ENCODE data around the gene CDCA7. TPM values are rescaled to one million over a fixed set of nuclear protein-coding genes. Genes with fewer than 3 reads are reported as not detected.

The CDCA7 gene
- total RNA-seq, 1 experiment from 2014 or later: 43.5 TPM

DNA sequence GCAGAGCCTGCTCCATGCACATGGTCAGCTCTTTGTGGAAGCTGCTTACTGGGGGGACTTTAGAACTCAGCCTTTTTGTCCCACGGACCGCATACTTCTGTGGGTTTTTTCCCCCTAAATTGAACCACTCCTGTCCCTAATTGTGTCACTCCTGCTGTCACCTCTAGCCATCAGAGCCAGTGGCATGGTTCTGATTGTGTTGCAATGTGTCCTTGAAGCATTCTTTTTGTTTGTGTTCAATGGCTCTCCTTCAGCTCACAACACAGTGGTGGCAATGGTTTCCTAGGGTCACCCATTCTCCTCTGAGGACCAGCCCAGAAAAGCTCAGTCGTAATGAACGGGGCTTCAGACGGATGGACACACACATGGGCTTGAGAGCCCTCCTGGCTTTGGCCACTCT, 35.4 kb downstream of the CDCA7 start:
- Histone ChIP-seq H3K4me1 (ENCODE audit: low read length) (no peaks in the 10 kb centered on the region), H3K4me2 (ENCODE audit: low read depth, low read length, poor library complexity, severe bottlenecking) (no peak overlapping the region), H3K9me2 (replicated peaks; ENCODE audit: insufficient read depth, low read length) (no peaks in the 10 kb centered on the region), H3K36me3 (ENCODE audit: insufficient read depth, low read length) (no peaks in the 10 kb centered on the region), H3K9me3 (ENCODE audit: low read length) (no peaks in the 10 kb centered on the region), H3K27ac (ENCODE audit: low read length) (no peak overlapping the region), H4K20me1 (ENCODE audit: insufficient read depth, low read depth, low read length) (no peaks in the 10 kb centered on the region), H3K9ac (ENCODE audit: low read length) (no peak overlapping the region), H2AFZ (ENCODE audit: low read length) (no peak overlapping the region), H3K4me3 (ENCODE audit: low read length) (no peak overlapping the region), H3K79me2 (ENCODE audit: low read length) (no peaks in the 10 kb centered on the region), H3K27me3 (ENCODE audit: low read length) (no peaks in the 10 kb centered on the region)
- no peak for DNase-seq

DNA sequence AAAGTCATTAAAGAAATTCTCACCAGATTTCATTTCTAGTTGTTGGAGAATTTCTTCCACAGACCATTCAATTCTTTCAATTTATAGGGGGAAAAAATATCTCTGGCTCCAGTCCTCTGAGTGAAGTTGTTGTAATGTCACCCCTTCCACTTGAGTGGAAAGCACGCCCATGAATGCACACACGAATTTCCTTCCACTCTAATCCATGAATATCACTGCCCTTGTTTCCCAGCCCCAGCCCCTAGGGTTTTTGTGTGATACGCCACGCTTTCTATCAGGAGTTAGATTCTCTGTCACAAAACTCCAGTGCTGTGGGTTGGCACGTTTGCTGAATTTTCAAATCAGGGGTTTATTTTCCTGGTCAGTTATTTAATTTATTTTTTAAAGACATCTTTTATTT, 38.1 kb downstream of the CDCA7 start:
- Histone ChIP-seq H3K79me2 (ENCODE audit: low read length) (no peaks in the 10 kb centered on the region), H4K20me1 (ENCODE audit: insufficient read depth, low read depth, low read length) (no peaks in the 10 kb centered on the region), H3K4me3 (ENCODE audit: low read length) (no peak overlapping the region), H3K9ac (ENCODE audit: low read length) (no peak overlapping the region), H2AFZ (ENCODE audit: low read length) (no peak overlapping the region), H3K4me2 (ENCODE audit: low read depth, low read length, poor library complexity, severe bottlenecking) (no peak overlapping the region), H3K4me1 (ENCODE audit: low read length) (no peaks in the 10 kb centered on the region), H3K9me3 (ENCODE audit: low read length) (no peaks in the 10 kb centered on the region), H3K36me3 (ENCODE audit: insufficient read depth, low read length) (no peaks in the 10 kb centered on the region), H3K27me3 (ENCODE audit: low read length) (no peaks in the 10 kb centered on the region), H3K27ac (ENCODE audit: low read length) (no peak overlapping the region), H3K9me2 (replicated peaks; ENCODE audit: insufficient read depth, low read length) (no peaks in the 10 kb centered on the region)
- no peak for DNase-seq

DNA sequence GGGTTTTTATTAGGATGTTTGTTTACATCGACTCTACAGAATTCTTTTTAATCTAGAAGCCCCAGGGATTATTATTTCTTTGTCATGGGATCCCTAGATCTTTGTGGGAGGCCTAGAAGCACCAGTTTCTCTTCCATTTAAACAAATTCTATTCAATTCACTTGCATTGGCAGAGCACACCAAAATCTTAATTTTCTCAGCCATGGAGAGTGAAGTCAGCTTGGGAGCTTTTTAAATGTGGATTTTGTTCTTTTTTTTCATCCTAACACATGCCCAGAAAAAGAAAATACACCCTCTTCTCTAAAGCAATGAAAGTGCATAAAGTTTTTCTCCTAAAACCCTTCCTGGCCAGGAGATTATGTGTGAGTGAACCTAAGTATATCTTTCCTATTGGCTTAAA, 38.5 kb downstream of the CDCA7 start:
- Histone ChIP-seq H3K4me2 (ENCODE audit: low read depth, low read length, poor library complexity, severe bottlenecking) (no peak overlapping the region), H3K4me1 (ENCODE audit: low read length) (no peaks in the 10 kb centered on the region), H3K9me2 (replicated peaks; ENCODE audit: insufficient read depth, low read length) (no peaks in the 10 kb centered on the region), H3K4me3 (ENCODE audit: low read length) (no peak overlapping the region), H3K9ac (ENCODE audit: low read length) (no peak overlapping the region), H3K27ac (ENCODE audit: low read length) (no peak overlapping the region), H4K20me1 (ENCODE audit: insufficient read depth, low read depth, low read length) (no peaks in the 10 kb centered on the region), H3K36me3 (ENCODE audit: insufficient read depth, low read length) (no peaks in the 10 kb centered on the region), H3K9me3 (ENCODE audit: low read length) (no peaks in the 10 kb centered on the region), H3K79me2 (ENCODE audit: low read length) (no peaks in the 10 kb centered on the region), H3K27me3 (ENCODE audit: low read length) (no peaks in the 10 kb centered on the region), H2AFZ (ENCODE audit: low read length) (no peak overlapping the region)
- no peak for DNase-seq

DNA sequence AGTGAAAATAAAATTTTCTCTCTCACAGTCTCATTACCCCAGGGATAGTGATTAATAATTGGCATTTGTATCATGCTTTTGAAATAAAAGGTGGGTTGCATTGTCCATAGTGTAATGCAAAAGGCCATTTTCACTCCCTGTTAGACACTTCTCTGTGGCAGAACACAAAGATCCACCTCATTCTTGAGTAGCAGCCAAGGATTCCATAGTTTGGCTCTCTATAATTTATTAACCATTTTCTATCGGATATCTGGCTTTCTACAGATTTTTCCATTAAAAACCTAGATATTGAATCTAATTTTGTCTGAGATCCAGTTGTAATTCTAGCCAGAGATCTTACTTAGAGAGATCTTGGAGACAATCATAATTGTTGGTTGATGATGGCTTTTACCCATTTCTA, 39.0 kb downstream of the CDCA7 start:
- H3K9me3 ChIP-seq (ENCODE audit: low read length): no peaks in the 10 kb centered on the region
- no peak overlapping the region for H2AFZ ChIP-seq (ENCODE audit: low read length)
- no peak for DNase-seq
- no peak overlapping the region for H3K4me2 ChIP-seq (ENCODE audit: low read depth, low read length, poor library complexity, severe bottlenecking)
- no peaks in the 10 kb centered on the region for H3K36me3 ChIP-seq (ENCODE audit: insufficient read depth, low read length)
- no peak overlapping the region for H3K27ac ChIP-seq (ENCODE audit: low read length)
- no peaks in the 10 kb centered on the region for H3K79me2 ChIP-seq (ENCODE audit: low read length)
- no peaks in the 10 kb centered on the region for H3K4me1 ChIP-seq (ENCODE audit: low read length)
- no peak overlapping the region for H3K9ac ChIP-seq (ENCODE audit: low read length)
- no peaks in the 10 kb centered on the region for H3K9me2 ChIP-seq (replicated peaks; ENCODE audit: insufficient read depth, low read length)
- H3K27me3 ChIP-seq (ENCODE audit: low read length): no peaks in the 10 kb centered on the region
- no peaks in the 10 kb centered on the region for H4K20me1 ChIP-seq (ENCODE audit: insufficient read depth, low read depth, low read length)
- no peak overlapping the region for H3K4me3 ChIP-seq (ENCODE audit: low read length)

DNA sequence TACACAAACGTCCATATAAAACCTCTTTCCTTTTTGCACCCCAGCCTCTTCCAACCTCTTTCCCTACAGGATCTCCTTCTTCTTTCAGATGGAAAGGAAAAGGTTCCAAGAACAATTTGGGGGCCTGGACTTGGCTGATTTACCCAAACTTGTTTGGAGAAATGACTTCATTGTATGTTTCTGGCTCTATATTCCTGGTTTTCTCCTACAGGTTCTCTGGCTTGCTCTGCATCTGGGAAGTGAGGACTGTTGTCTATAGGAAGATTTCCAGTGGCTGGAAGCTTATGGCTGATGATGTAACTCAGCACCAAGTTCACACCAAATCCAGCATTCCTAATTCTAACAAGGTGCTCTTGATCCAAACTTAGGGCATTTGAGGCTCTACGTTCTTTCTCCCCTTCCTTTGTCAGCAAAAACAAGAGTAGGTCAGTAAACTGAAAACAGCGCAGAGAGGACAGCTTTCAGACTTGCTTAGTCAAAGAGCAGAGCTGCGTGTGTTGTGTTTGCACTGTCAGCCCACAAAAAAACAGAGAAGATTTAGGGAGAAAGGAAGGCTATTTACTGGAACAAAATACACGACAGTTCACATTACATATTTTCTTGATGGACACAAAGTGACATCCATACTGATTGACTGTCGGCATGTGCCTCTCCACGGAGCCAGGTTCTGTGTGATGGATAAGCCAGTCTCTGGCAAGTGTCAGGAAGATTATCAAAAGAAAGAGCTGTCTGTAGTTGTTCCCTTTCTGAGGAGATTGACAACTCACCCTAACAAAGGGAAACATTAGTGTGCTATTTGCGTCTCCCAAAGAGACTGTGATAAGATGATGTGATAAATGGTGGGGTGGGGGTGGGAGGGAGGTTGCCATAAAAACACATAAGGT, 39.7 kb downstream of the CDCA7 start:
- no peaks in the 10 kb centered on the region for H3K27me3 ChIP-seq (ENCODE audit: low read length)
- no peak overlapping the region for H3K4me3 ChIP-seq (ENCODE audit: low read length)
- H3K79me2 ChIP-seq (ENCODE audit: low read length): no peaks in the 10 kb centered on the region
- no peak overlapping the region for H2AFZ ChIP-seq (ENCODE audit: low read length)
- H3K4me2 ChIP-seq (ENCODE audit: low read depth, low read length, poor library complexity, severe bottlenecking): no peak overlapping the region
- no peaks in the 10 kb centered on the region for H4K20me1 ChIP-seq (ENCODE audit: insufficient read depth, low read depth, low read length)
- no peaks in the 10 kb centered on the region for H3K9me2 ChIP-seq (replicated peaks; ENCODE audit: insufficient read depth, low read length)
- no peaks in the 10 kb centered on the region for H3K36me3 ChIP-seq (ENCODE audit: insufficient read depth, low read length)
- H3K9me3 ChIP-seq (ENCODE audit: low read length): no peaks in the 10 kb centered on the region
- no peak for DNase-seq
- H3K4me1 ChIP-seq (ENCODE audit: low read length): no peaks in the 10 kb centered on the region
- no peak overlapping the region for H3K9ac ChIP-seq (ENCODE audit: low read length)
- H3K27ac ChIP-seq (ENCODE audit: low read length): no peak overlapping the region

DNA sequence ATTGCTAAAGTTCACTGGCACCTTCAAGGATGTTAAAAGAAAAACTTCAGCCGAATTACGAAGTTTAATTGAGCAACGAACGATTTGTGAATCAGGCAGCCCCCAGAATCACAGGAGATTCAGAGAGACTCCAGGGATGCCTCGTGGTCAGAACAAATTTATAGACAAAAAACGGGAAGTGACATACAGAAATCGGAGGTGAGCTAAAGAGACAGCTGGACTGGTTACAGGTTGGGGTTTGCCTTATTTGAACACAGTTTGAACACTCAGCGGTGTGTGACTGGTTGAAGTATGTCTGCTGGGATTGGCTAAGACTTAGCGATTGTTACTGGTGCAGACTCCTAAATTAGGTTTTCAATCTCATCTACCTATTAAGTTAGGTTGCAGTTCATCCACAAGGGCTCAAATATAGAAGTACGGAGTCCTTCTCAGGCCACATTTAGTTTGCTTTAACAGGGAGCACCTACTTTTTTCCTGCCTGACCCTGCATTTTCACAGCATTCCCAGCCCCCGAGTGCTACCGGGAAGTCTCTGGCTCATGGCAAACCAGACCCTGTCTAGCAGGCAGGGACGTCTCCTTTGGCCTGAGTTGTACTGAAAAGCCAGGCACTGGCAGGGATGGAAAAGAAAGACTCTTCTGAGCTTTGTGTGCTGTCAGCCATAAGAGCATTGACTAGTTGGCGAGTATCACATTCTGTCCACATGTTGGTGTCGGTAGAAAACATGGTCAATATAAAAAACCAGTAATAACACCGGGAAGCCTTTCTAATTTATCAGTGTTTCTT, 41.1 kb downstream of the CDCA7 start:
- Histone ChIP-seq H3K4me2 (ENCODE audit: low read depth, low read length, poor library complexity, severe bottlenecking) (no peak overlapping the region), H3K9me2 (replicated peaks; ENCODE audit: insufficient read depth, low read length) (no peaks in the 10 kb centered on the region), H3K9ac (ENCODE audit: low read length) (no peak overlapping the region), H3K4me3 (ENCODE audit: low read length) (no peak overlapping the region), H3K4me1 (ENCODE audit: low read length) (no peaks in the 10 kb centered on the region), H3K79me2 (ENCODE audit: low read length) (no peaks in the 10 kb centered on the region), H3K36me3 (ENCODE audit: insufficient read depth, low read length) (no peaks in the 10 kb centered on the region), H4K20me1 (ENCODE audit: insufficient read depth, low read depth, low read length) (no peaks in the 10 kb centered on the region), H3K27me3 (ENCODE audit: low read length) (no peaks in the 10 kb centered on the region), H3K27ac (ENCODE audit: low read length) (no peak overlapping the region), H2AFZ (ENCODE audit: low read length) (no peak overlapping the region), H3K9me3 (ENCODE audit: low read length) (no peaks in the 10 kb centered on the region)
- no peak for DNase-seq

DNA sequence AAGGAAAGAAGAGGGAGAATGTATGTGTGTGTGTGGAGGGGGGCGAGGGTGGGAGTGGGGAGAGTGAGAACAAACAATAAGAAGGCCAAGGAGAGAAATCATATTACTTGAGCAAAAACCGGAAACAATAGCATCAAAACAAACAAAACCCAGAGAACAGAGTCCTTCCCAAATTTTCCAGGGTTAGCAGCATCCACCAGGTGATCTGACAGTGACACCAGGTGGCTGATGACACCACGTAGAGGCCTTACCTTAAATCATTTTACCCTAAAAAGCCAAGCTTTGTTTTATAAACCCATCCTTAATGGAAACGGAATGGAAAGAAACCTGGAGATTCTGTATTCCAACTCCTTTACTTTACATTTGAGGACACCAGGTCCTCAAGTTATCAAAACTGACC, 42.9 kb downstream of the CDCA7 start:
- Histone ChIP-seq H2AFZ (ENCODE audit: low read length) (no peak overlapping the region), H3K4me2 (ENCODE audit: low read depth, low read length, poor library complexity, severe bottlenecking) (no peak overlapping the region), H3K9me2 (replicated peaks; ENCODE audit: insufficient read depth, low read length) (no peaks in the 10 kb centered on the region), H3K79me2 (ENCODE audit: low read length) (no peaks in the 10 kb centered on the region), H4K20me1 (ENCODE audit: insufficient read depth, low read depth, low read length) (no peaks in the 10 kb centered on the region), H3K9ac (ENCODE audit: low read length) (no peak overlapping the region), H3K4me1 (ENCODE audit: low read length) (no peaks in the 10 kb centered on the region; the same call in 1 of the 2 replicates), H3K9me3 (ENCODE audit: low read length) (no peaks in the 10 kb centered on the region), H3K4me3 (ENCODE audit: low read length) (no peak overlapping the region), H3K27ac (ENCODE audit: low read length) (no peak overlapping the region), H3K27me3 (ENCODE audit: low read length) (no peaks in the 10 kb centered on the region), H3K36me3 (ENCODE audit: insufficient read depth, low read length) (no peaks in the 10 kb centered on the region)
- DNase-seq: no peak

DNA sequence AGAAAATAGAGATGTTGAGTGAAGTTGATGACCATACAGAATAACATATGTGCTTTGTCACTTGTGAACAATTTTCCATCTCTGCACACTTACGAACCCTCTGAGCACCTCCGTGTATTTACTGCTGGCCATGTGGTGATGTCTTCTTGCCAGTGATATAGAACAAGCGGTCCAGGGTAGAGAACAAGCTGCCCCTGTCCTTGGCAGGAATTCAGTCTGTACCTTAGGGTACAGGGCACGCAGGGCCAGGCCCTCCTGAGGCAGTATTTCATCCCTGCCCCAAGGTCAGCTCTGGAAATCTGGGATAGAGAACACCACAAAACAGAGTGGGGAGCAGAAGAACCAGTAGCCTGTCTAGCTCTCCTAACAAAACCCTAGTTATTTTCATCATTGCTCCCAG, 44.6 kb downstream of the CDCA7 start:
- Histone ChIP-seq H3K4me2 (ENCODE audit: low read depth, low read length, poor library complexity, severe bottlenecking) (no peak overlapping the region), H3K4me1 (ENCODE audit: low read length) (no peaks in the 10 kb centered on the region; the same call in 1 of the 2 replicates), H3K9ac (ENCODE audit: low read length) (no peak overlapping the region), H3K27ac (ENCODE audit: low read length) (no peak overlapping the region), H3K36me3 (ENCODE audit: insufficient read depth, low read length) (no peaks in the 10 kb centered on the region), H3K4me3 (ENCODE audit: low read length) (no peak overlapping the region), H2AFZ (ENCODE audit: low read length) (no peak overlapping the region), H3K9me2 (replicated peaks; ENCODE audit: insufficient read depth, low read length) (no peaks in the 10 kb centered on the region), H3K79me2 (ENCODE audit: low read length) (no peaks in the 10 kb centered on the region), H3K27me3 (ENCODE audit: low read length) (no peaks in the 10 kb centered on the region), H4K20me1 (ENCODE audit: insufficient read depth, low read depth, low read length) (no peaks in the 10 kb centered on the region), H3K9me3 (ENCODE audit: low read length) (no peaks in the 10 kb centered on the region)
- DNase-seq: no peak

Measured in Karpas-422 (cell line).